VCaP (cell line): ENCODE data around the gene PANK4.

ENCODE experiments used
- H3K27ac ChIP-seq: fragments of 450-650 bp; 2 replicates; pipeline ENCODE4 v1.5.1; 2017
- CTCF ChIP-seq: fragments of 450-650 bp; conservative IDR thresholded peaks from 2 replicates; pipeline ENCODE4 v1.5.1; 2017; ENCODE audit warnings: mild to moderate bottlenecking, moderate library complexity

PANK4 gene

GRCh38 chr1:2493691-2494322 is 32.6 kb downstream of the PANK4 start:
- H3K27ac ChIP-seq, result no peak overlapping the region
- no peak for TF ChIP-seq CTCF

GRCh38 chr1:2493218-2493617 is 33.2 kb downstream of the PANK4 start:
- no peak overlapping the region for H3K27ac ChIP-seq

DNA sequence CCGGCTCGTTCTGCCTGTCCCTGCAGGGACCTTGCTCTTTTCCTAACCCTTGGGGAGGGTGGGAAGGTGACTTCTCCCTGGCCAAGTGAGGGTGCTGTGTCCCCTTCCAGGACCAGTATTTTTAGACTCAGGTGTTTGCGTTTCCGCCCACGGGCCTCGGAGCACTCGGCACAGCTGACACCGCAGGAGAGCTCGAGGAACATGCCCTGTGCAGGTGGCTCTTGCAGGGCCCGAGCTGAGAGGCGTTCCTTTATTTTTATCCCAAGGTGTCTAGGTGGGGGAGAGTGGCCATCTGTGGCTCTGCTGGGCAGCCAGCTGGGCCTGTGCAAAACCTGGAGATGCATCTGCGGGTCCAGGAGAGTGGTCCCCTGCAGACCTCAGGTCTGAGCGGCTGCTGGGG is 34.3 kb downstream of the PANK4 start:
- no peak for TF ChIP-seq CTCF
- H3K27ac ChIP-seq, result no peak overlapping the region

More at GRCh38 chr1:2493218-2493617, 33.2 kb downstream of the PANK4 start:
- TF ChIP-seq CTCF, result no peak

DNA sequence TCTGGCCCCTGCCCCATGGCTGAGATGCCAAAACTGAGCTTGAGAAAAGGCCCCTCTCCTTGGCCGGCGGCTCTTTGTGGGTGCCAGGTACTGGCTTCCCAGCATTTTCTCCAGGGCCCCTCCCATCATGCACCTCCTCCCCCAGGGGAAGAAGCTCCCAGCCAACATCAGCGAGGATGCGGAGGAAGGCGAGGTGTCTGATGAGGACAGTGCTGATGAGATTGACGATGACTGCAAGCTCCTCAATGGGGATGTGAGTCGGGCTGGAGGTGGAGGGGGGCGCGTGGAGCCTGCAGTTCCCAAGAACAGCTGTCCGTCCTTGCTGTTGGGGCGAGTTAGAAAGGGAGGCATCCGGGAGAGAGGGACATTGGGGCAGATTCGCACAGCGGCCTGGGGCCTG is 36.8 kb downstream of the PANK4 start:
- no peak overlapping the region for H3K27ac ChIP-seq
- no peak for TF ChIP-seq CTCF

DNA sequence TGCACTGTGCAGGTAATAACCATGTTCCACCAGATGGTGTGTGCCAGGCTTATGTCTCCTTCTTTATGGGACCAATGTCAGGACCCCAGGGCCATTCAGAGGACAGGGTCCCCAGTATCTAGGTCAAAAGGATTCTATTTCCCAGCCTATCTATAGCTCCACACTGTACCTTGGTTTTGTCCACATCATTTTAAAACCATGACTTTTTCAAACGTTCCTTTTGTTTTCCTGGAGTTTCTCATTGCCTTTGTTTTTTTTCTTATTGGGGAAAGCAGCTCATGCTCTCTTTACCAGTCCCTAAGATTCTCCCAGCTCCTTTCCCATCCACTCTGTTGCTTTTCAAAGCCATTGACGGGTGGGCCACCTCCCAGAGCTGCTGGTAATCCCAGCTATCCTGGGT is 37.7 kb downstream of the PANK4 start:
- no peak for TF ChIP-seq CTCF
- H3K27ac ChIP-seq, result no peak overlapping the region

GRCh38 chr1:2486558-2486957 is 39.8 kb downstream of the PANK4 start:
- TF ChIP-seq CTCF, result no peak
- H3K27ac ChIP-seq, result no peak overlapping the region

DNA sequence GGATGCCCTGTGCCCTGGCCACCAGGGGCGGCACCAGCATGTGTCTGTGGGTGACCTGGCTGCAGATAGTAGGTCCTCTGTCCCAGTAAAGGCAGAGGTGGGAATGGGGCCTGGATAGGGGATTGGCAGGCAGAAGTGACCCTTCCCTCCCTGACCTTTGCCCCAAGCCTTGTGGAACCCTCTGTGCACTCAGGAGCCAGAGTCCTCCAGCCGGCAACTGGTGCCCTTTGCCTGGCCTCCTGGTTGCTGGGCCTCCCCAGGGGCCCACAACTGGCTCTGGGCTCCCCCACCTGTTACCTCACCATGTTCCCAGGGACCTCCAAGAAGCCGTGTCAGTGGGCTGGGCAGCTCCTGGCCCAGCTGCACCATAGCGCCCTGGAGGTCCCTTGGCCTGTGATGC is 40.4 kb downstream of the PANK4 start:
- no peak for TF ChIP-seq CTCF
- no peak overlapping the region for H3K27ac ChIP-seq

GRCh38 chr1:2483970-2484369 is 42.4 kb downstream of the PANK4 start:
- no peak overlapping the region for H3K27ac ChIP-seq
- TF ChIP-seq CTCF, result no peak
